ENCODE measurements around the gene GPHA2.

DNA sequence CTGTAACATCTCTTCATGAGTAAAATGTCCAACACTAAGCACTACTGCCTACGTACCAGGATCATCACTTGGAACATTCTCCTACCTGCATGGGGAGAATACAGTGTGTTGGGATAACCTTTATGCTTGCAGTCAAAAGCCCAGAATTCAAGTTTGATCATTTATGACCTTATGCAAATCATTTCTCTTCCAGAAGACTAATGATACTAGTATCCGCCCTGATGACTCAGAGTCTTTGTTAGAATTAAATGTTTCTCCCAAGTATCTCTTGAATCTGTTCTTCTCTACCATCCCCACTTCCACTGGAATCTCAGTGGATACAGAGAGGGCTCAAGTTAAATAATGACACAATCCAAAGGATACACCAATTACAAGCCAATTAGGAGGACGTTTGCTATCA lies 23.8 kb upstream of the GPHA2 start:
- TF ChIP-seq GTF2F1 (IDR thresholded peaks at IDR 0.05; ENCODE audit: low read length): no peak
- no peak for TF ChIP-seq ARNTL (CRISPR knock-in tag; IDR thresholded peaks at IDR 0.05)
- TF ChIP-seq, protein P1, sequence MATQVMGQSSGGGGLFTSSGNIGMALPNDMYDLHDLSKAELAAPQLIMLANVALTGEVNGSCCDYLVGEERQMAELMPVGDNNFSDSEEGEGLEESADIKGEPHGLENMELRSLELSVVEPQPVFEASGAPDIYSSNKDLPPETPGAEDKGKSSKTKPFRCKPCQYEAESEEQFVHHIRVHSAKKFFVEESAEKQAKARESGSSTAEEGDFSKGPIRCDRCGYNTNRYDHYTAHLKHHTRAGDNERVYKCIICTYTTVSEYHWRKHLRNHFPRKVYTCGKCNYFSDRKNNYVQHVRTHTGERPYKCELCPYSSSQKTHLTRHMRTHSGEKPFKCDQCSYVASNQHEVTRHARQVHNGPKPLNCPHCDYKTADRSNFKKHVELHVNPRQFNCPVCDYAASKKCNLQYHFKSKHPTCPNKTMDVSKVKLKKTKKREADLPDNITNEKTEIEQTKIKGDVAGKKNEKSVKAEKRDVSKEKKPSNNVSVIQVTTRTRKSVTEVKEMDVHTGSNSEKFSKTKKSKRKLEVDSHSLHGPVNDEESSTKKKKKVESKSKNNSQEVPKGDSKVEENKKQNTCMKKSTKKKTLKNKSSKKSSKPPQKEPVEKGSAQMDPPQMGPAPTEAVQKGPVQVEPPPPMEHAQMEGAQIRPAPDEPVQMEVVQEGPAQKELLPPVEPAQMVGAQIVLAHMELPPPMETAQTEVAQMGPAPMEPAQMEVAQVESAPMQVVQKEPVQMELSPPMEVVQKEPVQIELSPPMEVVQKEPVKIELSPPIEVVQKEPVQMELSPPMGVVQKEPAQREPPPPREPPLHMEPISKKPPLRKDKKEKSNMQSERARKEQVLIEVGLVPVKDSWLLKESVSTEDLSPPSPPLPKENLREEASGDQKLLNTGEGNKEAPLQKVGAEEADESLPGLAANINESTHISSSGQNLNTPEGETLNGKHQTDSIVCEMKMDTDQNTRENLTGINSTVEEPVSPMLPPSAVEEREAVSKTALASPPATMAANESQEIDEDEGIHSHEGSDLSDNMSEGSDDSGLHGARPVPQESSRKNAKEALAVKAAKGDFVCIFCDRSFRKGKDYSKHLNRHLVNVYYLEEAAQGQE (IDR thresholded peaks at IDR 0.05; ENCODE audit: borderline replicate concordance in 1 of 2, low read depth in 1 of 2, low read length in 2 of 2): no peak
- no peak for TF ChIP-seq RBM22 (optimal IDR thresholded peaks at IDR 0.05; ENCODE audit: low read length)
- no peak for TF ChIP-seq ZNF12 (CRISPR knock-in tag; IDR thresholded peaks at IDR 0.05)
- TF ChIP-seq, protein P2, sequence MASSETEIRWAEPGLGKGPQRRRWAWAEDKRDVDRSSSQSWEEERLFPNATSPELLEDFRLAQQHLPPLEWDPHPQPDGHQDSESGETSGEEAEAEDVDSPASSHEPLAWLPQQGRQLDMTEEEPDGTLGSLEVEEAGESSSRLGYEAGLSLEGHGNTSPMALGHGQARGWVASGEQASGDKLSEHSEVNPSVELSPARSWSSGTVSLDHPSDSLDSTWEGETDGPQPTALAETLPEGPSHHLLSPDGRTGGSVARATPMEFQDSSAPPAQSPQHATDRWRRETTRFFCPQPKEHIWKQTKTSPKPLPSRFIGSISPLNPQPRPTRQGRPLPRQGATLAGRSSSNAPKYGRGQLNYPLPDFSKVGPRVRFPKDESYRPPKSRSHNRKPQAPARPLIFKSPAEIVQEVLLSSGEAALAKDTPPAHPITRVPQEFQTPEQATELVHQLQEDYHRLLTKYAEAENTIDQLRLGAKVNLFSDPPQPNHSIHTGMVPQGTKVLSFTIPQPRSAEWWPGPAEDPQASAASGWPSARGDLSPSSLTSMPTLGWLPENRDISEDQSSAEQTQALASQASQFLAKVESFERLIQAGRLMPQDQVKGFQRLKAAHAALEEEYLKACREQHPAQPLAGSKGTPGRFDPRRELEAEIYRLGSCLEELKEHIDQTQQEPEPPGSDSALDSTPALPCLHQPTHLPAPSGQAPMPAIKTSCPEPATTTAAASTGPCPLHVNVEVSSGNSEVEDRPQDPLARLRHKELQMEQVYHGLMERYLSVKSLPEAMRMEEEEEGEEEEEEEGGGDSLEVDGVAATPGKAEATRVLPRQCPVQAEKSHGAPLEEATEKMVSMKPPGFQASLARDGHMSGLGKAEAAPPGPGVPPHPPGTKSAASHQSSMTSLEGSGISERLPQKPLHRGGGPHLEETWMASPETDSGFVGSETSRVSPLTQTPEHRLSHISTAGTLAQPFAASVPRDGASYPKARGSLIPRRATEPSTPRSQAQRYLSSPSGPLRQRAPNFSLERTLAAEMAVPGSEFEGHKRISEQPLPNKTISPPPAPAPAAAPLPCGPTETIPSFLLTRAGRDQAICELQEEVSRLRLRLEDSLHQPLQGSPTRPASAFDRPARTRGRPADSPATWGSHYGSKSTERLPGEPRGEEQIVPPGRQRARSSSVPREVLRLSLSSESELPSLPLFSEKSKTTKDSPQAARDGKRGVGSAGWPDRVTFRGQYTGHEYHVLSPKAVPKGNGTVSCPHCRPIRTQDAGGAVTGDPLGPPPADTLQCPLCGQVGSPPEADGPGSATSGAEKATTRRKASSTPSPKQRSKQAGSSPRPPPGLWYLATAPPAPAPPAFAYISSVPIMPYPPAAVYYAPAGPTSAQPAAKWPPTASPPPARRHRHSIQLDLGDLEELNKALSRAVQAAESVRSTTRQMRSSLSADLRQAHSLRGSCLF (CRISPR knock-in tag; IDR thresholded peaks at IDR 0.05; ENCODE audit: borderline replicate concordance): no peak

All from HepG2 (cell line).